Ishikawa (cell line): ENCODE results near the gene PSMB5.
A peak's percentile ranks its signal among the peaks of the same experiment; 100 is the strongest.

ENCODE experiments used
- CEBPB ChIP-seq: IDR thresholded peaks from 2 replicates; pipeline ENCODE4 v1.6.1; 2012
- CREB1 ChIP-seq: IDR thresholded peaks from 2 replicates; pipeline ENCODE4 v1.6.1; 2012; ENCODE audit warnings: low read depth
- EGR1 ChIP-seq: IDR thresholded peaks from 2 replicates; pipeline ENCODE4 v1.6.1; 2012
- EP300 ChIP-seq: IDR thresholded peaks from 2 replicates; pipeline ENCODE4 v1.6.1; 2012; ENCODE audit warnings: borderline replicate concordance
- FOXM1 ChIP-seq: IDR thresholded peaks from 2 replicates; pipeline ENCODE4 v1.6.1; 2012; ENCODE audit warnings: low read depth, borderline replicate concordance
- NFIC ChIP-seq: IDR thresholded peaks from 2 replicates; pipeline ENCODE4 v1.6.1; 2012
- RAD21 ChIP-seq: IDR thresholded peaks from 2 replicates; pipeline ENCODE4 v1.6.1; 2012; ENCODE audit warnings: low read depth
- TAF1 ChIP-seq: IDR thresholded peaks from 2 replicates; pipeline ENCODE4 v1.6.1; 2012; ENCODE audit warnings: low read depth, mild to moderate bottlenecking
- TCF12 ChIP-seq: IDR thresholded peaks from 2 replicates; pipeline ENCODE4 v1.6.1; 2012; ENCODE audit warnings: low read depth
- TEAD4 ChIP-seq: IDR thresholded peaks from 2 replicates; pipeline ENCODE4 v1.6.1; 2012
- YY1 ChIP-seq: IDR thresholded peaks from 2 replicates; pipeline ENCODE4 v1.6.1; 2012; ENCODE audit warnings: low read depth
- ZBTB7A ChIP-seq: IDR thresholded peaks from 2 replicates; pipeline ENCODE4 v1.6.1; 2012; ENCODE audit warnings: low read depth
- TF ChIP-seq, protein P1 (sequence below): IDR thresholded peaks from 2 replicates; pipeline ENCODE4 v1.6.1; 2012
- TF ChIP-seq, protein P2 (sequence below): IDR thresholded peaks from 2 replicates; pipeline ENCODE4 v1.6.1; 2012
- TF ChIP-seq, protein P3 (sequence below): IDR thresholded peaks from 2 replicates; pipeline ENCODE4 v1.6.1; 2012; ENCODE audit warnings: low read depth, mild to moderate bottlenecking

The PSMB5 gene

DNA sequence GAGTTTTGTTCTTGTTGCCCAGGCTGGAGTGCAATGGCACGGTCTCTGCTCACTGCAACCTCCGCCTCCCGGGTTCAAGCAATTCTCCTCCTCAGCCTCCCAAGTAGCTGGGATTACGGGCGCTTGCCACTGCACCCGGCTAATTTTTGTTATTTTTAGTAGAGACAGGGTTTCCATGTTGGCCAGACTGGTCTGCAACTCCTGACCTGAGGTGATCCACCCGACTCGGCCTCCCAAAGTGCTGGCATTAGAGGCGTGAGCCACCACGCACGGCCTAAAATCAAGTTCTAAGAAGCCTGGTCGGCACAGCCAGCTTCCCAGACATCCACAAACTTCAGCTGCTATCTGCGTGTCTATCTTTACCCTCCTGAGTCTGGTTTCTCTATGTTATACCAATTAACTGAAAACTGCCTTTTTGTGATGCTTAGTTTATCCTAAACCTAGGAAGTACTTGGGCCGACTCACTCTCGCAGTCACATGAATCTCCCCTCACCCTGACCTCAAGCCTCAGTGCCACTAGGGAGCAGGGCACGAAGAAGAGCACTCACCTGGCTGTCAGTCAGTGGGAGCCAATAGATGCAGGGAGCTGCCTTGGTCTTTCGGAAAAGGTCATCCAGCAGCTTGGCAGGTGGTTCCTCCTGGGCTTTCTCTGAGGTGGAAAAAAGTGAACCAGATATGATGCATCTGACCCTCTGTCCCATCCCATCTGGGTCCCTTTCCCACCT, 26.0 kb upstream of the PSMB5 start:
- no peak for TF ChIP-seq CREB1
- no peak for TF ChIP-seq TAF1
- no peak for TF ChIP-seq ZBTB7A
- TF ChIP-seq, protein P1, sequence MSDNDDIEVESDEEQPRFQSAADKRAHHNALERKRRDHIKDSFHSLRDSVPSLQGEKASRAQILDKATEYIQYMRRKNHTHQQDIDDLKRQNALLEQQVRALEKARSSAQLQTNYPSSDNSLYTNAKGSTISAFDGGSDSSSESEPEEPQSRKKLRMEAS = no peak
- TF ChIP-seq RAD21 = no peak
- TF ChIP-seq FOXM1 = no peak
- TF ChIP-seq, protein P2, sequence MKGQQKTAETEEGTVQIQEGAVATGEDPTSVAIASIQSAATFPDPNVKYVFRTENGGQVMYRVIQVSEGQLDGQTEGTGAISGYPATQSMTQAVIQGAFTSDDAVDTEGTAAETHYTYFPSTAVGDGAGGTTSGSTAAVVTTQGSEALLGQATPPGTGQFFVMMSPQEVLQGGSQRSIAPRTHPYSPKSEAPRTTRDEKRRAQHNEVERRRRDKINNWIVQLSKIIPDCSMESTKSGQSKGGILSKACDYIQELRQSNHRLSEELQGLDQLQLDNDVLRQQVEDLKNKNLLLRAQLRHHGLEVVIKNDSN = no peak
- no peak for TF ChIP-seq YY1
- TF ChIP-seq EP300 = no peak
- no peak for TF ChIP-seq CEBPB

DNA sequence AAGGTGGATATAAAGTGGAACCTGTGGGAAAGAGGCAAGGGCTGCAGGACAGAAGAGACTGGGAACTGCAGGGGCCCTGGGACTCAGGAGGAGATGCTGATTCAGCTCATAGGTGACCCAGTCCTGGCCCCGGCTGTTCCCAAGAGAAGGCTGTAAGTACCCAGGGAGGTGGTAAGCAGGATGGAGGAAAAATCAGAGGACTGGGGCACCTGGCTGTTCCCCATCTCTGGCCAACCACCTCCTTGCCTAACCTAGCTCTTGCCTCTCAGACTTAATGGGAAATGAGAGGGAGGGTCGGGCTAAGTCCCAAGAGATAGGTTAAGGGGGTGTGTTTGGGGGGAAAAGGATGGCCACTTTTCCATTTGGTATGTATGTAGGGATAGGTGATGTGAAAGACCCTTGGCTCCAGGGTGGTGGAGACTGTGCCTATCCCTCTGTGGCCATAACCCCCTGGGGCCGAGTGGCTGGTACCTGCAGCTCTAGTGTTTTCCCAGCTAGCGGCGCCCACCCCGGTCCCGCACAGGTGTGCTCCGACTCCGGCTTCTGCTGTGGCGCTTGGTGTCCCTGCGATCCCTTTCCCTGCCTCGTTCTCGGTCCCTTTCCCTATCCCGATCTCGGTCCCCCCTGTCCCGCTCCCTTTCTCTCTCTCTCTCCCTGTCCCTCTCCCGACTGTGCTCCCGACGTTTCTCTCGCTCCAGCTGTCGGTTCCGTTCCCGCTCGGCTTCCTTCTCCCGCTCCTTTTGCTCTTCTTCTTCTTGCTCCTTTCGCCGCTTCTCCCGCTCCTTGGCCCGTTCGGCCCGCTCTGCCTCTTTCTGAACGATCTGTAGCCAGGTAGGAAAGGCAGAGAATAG, 24.2 kb upstream of the PSMB5 start:
- TF ChIP-seq YY1 (no peak), EGR1 (no peak), ZBTB7A (no peak), TCF12 (no peak), CREB1 (no peak), CEBPB (no peak), TAF1 (no peak), RAD21 (no peak), NFIC (no peak), FOXM1 (no peak), TEAD4 (no peak)
- TF ChIP-seq, protein P2 = no peak
- TF ChIP-seq, protein P3, sequence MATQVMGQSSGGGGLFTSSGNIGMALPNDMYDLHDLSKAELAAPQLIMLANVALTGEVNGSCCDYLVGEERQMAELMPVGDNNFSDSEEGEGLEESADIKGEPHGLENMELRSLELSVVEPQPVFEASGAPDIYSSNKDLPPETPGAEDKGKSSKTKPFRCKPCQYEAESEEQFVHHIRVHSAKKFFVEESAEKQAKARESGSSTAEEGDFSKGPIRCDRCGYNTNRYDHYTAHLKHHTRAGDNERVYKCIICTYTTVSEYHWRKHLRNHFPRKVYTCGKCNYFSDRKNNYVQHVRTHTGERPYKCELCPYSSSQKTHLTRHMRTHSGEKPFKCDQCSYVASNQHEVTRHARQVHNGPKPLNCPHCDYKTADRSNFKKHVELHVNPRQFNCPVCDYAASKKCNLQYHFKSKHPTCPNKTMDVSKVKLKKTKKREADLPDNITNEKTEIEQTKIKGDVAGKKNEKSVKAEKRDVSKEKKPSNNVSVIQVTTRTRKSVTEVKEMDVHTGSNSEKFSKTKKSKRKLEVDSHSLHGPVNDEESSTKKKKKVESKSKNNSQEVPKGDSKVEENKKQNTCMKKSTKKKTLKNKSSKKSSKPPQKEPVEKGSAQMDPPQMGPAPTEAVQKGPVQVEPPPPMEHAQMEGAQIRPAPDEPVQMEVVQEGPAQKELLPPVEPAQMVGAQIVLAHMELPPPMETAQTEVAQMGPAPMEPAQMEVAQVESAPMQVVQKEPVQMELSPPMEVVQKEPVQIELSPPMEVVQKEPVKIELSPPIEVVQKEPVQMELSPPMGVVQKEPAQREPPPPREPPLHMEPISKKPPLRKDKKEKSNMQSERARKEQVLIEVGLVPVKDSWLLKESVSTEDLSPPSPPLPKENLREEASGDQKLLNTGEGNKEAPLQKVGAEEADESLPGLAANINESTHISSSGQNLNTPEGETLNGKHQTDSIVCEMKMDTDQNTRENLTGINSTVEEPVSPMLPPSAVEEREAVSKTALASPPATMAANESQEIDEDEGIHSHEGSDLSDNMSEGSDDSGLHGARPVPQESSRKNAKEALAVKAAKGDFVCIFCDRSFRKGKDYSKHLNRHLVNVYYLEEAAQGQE = no peak

DNA sequence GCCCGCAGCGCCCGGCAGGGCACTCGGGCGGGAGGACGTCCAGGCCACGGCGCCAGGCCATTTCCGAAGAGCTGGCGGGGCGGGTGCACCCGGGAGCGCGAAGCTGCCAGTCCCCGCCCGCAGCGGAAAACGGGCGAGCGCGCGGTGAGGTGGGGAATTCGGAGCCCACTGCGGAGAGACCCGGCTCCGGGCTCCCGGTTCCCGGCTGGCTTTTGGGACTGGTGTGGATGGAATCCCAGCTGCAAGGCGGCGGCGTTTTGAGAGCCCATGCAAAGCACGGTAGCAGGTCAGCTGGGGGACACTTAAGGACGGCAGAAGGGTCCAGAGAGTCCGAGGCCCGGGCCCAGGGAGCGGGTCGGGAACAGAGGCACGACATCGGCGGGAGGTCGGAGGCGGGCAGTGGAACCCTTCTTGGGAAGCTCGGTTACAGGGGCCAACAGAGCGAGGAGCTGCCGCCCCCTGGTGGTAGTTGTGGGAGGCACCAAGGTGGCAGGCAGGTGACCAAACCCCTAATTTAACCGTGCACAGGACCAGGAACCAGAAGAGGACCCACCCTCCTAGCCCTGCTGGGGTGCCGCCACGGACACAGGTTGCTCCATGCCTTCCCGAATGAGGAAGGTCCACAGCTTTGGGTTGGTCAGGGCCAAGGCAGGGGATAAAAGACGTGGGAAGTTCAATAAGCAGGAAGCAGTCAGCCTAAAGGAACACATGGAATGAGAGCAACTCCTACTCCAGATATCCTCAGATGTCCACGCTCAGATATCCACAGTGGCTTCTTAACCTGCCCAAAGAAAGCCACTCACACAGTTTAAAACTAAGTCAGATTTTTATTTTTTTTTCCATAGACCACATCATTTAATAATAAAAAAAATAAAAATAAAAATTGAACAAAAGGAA, 23.3 kb upstream of the PSMB5 start:
- TF ChIP-seq, protein P1 = peak; percentile 65
- TF ChIP-seq FOXM1 (no peak), TEAD4 (no peak), NFIC (peak; percentile 13; the same call in 1 of the 2 replicates), TCF12 (no peak; the same call in 1 of the 2 replicates), EGR1 (no peak), EP300 (no peak), YY1 (no peak), CEBPB (no peak), TAF1 (no peak), CREB1 (no peak), RAD21 (peak; percentile 74), ZBTB7A (peak; percentile 76; the same call in 1 of the 2 replicates)
- TF ChIP-seq, protein P2 = peak; percentile 50
- TF ChIP-seq, protein P3 = no peak
